Mesodermal cell (in vitro differentiated cells): ENCODE results near the gene CCL17.
"Not testable (repeated sequence)": the region's sequence is repeated elsewhere in the genome, so short reads cannot be mapped to it uniquely, and the experiment has no call there.

Experiments
- H3K27ac ChIP-seq: 2 replicates; pipeline ENCODE4 v1.7.0; 2013; ENCODE audit warnings: mild to moderate bottlenecking, low read depth, low read length, moderate library complexity; ENCODE audit not compliant: severe bottlenecking
- H3K36me3 ChIP-seq: 2 replicates; pipeline ENCODE4 v1.7.1; 2013; ENCODE audit warnings: mild to moderate bottlenecking, low read length, moderate library complexity; ENCODE audit not compliant: control insufficient read depth, insufficient read depth
- H3K4me1 ChIP-seq: one replicate; pipeline ENCODE4 v1.7.1; 2013; ENCODE audit warnings: mild to moderate bottlenecking, low read length; ENCODE audit not compliant: insufficient read depth, control insufficient read depth, poor library complexity, severe bottlenecking
- H3K4me3 ChIP-seq: 2 replicates; pipeline ENCODE4 v1.7.0; 2013; ENCODE audit warnings: low read length, control low read depth, mild to moderate bottlenecking; ENCODE audit not compliant: insufficient read depth, poor library complexity, severe bottlenecking; ENCODE audit errors: extremely low read depth
- H3K9me3 ChIP-seq: 2 replicates; pipeline ENCODE4 v1.7.1; 2013; ENCODE audit warnings: mild to moderate bottlenecking, low read length, moderate library complexity; ENCODE audit not compliant: control insufficient read depth
- WGBS, 2 experiments: methylation state at CpG; one replicate each; pipeline ENCODE4 v1.1.5; 2013; ENCODE audit warnings: missing lambda C conversion rate in 2 of 2; ENCODE audit not compliant: insufficient coverage in 2 of 2; 5-methylcytosine and 5-hydroxymethylcytosine counted together

Gene CCL17

GRCh38 chr16:57367116-57367752, 37.3 kb upstream of the CCL17 start:
- 89 to 100% methylated on average over 3 to 4 of the region's 7 CpGs for WGBS, 2 experiments
- Histone ChIP-seq H3K36me3 (no peaks in the 10 kb centered on the region), H3K27ac (no peak overlapping the region), H3K9me3 (no peaks in the 10 kb centered on the region), H3K4me3 (no peak overlapping the region), H3K4me1 (peaks cover 7% of the 10 kb centered on the region)

GRCh38 chr16:57371494-57372371, 32.8 kb upstream of the CCL17 start:
- H3K4me1 ChIP-seq = peaks cover 24% of the 10 kb centered on the region
- no peaks in the 10 kb centered on the region for H3K9me3 ChIP-seq
- H3K4me3 ChIP-seq = peak overlapping the region; percentile 31
- WGBS, 2 experiments = 75 to 79% methylated on average over 12 to 13 of the region's 15 CpGs
- no peaks in the 10 kb centered on the region for H3K36me3 ChIP-seq
- peak overlapping the region; percentile 41 for H3K27ac ChIP-seq

GRCh38 chr16:57372372-57373116, 32.0 kb upstream of the CCL17 start, which contains the start of gene CX3CL1:
Gene CX3CL1, plus strand, starts transcription at chr16:57372490. Its CDS starts 79 bp downstream, at chr16:57372569.
- Histone ChIP-seq H3K4me3 (peak within 1 kb of the TSS; percentile 31), H3K27ac (peak within 1 kb of the TSS; percentile 62), H3K9me3 (no peaks in the 10 kb centered on the region), H3K36me3 (no peaks in the 10 kb centered on the region), H3K4me1 (peaks cover 32% of the 10 kb centered on the region)
- 21 to 32% methylated on average over 22 of the region's 23 CpGs for WGBS, 2 experiments

- Histone ChIP-seq H3K36me3 (no peaks in the 10 kb centered on the region), H3K4me1 (peaks cover 35% of the 10 kb centered on the region), H3K4me3 (peak overlapping the region; percentile 31), H3K27ac (no peak overlapping the region), H3K9me3 (no peaks in the 10 kb centered on the region)
- WGBS, 2 experiments = 79 to 90% methylated on average over 5 of the region's 9 CpGs
Measured at GRCh38 chr16:57373117-57373947, 31.2 kb upstream of the CCL17 start.

GRCh38 chr16:57374067-57374534, 30.5 kb upstream of the CCL17 start:
- WGBS, 2 experiments = 40 to 90% methylated on average over 1 to 2 of the region's 9 CpGs
- Histone ChIP-seq H3K36me3 (no peaks in the 10 kb centered on the region), H3K4me1 (peaks cover 38% of the 10 kb centered on the region), H3K4me3 (no peak overlapping the region), H3K27ac (no peak overlapping the region), H3K9me3 (no peaks in the 10 kb centered on the region)

GRCh38 chr16:57374925-57375465, 29.6 kb upstream of the CCL17 start:
- not testable (repeated sequence) for H3K36me3 ChIP-seq, H3K4me3 ChIP-seq, H3K27ac ChIP-seq, H3K9me3 ChIP-seq
- H3K4me1 ChIP-seq = peaks cover 38% of the 10 kb centered on the region
- 98 to 99% methylated on average over 6 to 7 of the region's 8 CpGs for WGBS, 2 experiments

GRCh38 chr16:57376313-57376818, 28.2 kb upstream of the CCL17 start:
- H3K36me3 ChIP-seq = no peaks in the 10 kb centered on the region
- H3K27ac ChIP-seq = no peak overlapping the region
- no peaks in the 10 kb centered on the region for H3K9me3 ChIP-seq
- H3K4me1 ChIP-seq = peaks cover 38% of the 10 kb centered on the region
- WGBS, 2 experiments = 98 to 100% methylated on average over 2 to 3 of the region's 3 CpGs
- no peak overlapping the region for H3K4me3 ChIP-seq

GRCh38 chr16:57377080-57377841, 27.3 kb upstream of the CCL17 start:
- Histone ChIP-seq H3K27ac (peak overlapping the region; percentile 88), H3K9me3 (no peaks in the 10 kb centered on the region), H3K4me3 (no peak overlapping the region), H3K4me1 (peaks cover 30% of the 10 kb centered on the region), H3K36me3 (no peaks in the 10 kb centered on the region)
- 74 to 76% methylated on average over 3 to 4 of the region's 5 CpGs for WGBS, 2 experiments

- Histone ChIP-seq H3K4me1 (peaks cover 26% of the 10 kb centered on the region), H3K36me3 (no peaks in the 10 kb centered on the region), H3K4me3 (no peak overlapping the region), H3K9me3 (no peaks in the 10 kb centered on the region), H3K27ac (no peak overlapping the region)
- 96 to 99% methylated on average over 8 to 9 of the region's 10 CpGs for WGBS, 2 experiments
Measured at GRCh38 chr16:57379579-57379978, 25.0 kb upstream of the CCL17 start.
